Kidney capillary endothelial cell (primary cell): Measurements from ENCODE around the gene NXN.
"Not testable (repeated sequence)": the region's sequence is repeated elsewhere in the genome, so short reads cannot be mapped to it uniquely, and the experiment has no call there.

ENCODE experiments used
- DNase-seq: peaks from one replicate; pipeline ENCODE4 v3.0.0-alpha.2; 2018; ENCODE audit warnings: low spot score

NXN gene

GRCh38 chr17:979212-979538 is 401 bp downstream of the NXN start:
- DNase-seq: no peak

- DNase-seq: no peak
Observed at GRCh38 chr17:978103-979093, 1.2 kb downstream of the NXN start.

- DNase-seq: no peak
Observed at GRCh38 chr17:977166-977565, 2.4 kb downstream of the NXN start.

- DNase-seq: no peak
Observed at GRCh38 chr17:976312-976711, 3.3 kb downstream of the NXN start.

GRCh38 chr17:975371-975915 is 4.1 kb downstream of the NXN start:
- no peak for DNase-seq

- DNase-seq: not testable (repeated sequence)
Observed at GRCh38 chr17:974778-975177, 4.8 kb downstream of the NXN start.

GRCh38 chr17:973053-973452 is 6.5 kb downstream of the NXN start:
- DNase-seq: no peak

GRCh38 chr17:971861-972260 is 7.7 kb downstream of the NXN start:
- DNase-seq: not testable (repeated sequence)

GRCh38 chr17:970364-970763 is 9.2 kb downstream of the NXN start:
- DNase-seq: no peak

- no peak for DNase-seq
Observed at GRCh38 chr17:969811-970355, 9.7 kb downstream of the NXN start.

- no peak for DNase-seq
Observed at GRCh38 chr17:968812-969730, 10.5 kb downstream of the NXN start.

GRCh38 chr17:967122-967521 is 12.5 kb downstream of the NXN start:
- DNase-seq: no peak

- no peak for DNase-seq
Observed at GRCh38 chr17:965311-965989, 14.1 kb downstream of the NXN start.

GRCh38 chr17:964876-965275 is 14.7 kb downstream of the NXN start:
- DNase-seq: no peak

GRCh38 chr17:962670-963069 is 16.9 kb downstream of the NXN start:
- no peak for DNase-seq

GRCh38 chr17:962166-962565 is 17.4 kb downstream of the NXN start:
- no peak for DNase-seq

- no peak for DNase-seq
Observed at GRCh38 chr17:958712-959451, 20.7 kb downstream of the NXN start.

GRCh38 chr17:957856-958421 is 21.6 kb downstream of the NXN start:
- DNase-seq: no peak

GRCh38 chr17:956905-957304 is 22.7 kb downstream of the NXN start:
- DNase-seq: no peak

- DNase-seq: no peak
Observed at GRCh38 chr17:954431-955164, 25.0 kb downstream of the NXN start.
